Fibroblast of mammary gland (primary cell): ENCODE measurements around the gene PRRG2.

Experiments used
- DNase-seq: peaks from one replicate; pipeline ENCODE4 v3.0.0-alpha.2; 2010; ENCODE audit warnings: low read depth
- H3K4me3 ChIP-seq: 2 replicates; pipeline ENCODE4 v1.5.1; 2011; ENCODE audit warnings: low read depth, mild to moderate bottlenecking, low read length, moderate library complexity; ENCODE audit not compliant: control insufficient read depth
- TF ChIP-seq, protein P1 (sequence below): conservative IDR thresholded peaks from 2 replicates; pipeline ENCODE4 v1.5.1; 2011; ENCODE audit warnings: low read depth, low read length, inconsistent platforms; ENCODE audit not compliant: control insufficient read depth, insufficient read depth

PRRG2 gene

DNA sequence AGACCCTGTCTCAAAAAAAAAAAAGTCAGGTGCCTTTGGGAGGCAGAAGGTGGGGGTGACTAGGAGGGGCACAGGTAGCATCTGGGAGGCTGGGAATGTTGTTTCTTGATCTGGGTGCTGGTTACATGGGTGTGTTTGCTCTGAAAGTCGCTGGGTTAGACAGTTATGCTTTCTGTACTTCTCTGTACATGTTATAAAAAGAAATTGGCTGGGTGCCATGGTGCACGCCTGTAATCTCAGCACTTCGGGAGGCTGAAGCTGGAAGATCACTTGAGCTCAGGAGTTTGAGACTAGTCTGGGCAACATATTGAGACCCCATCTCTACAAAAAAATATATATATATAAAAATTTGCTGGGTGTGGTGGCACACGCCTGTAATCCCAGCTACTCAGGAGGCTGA is 15.9 kb upstream of the PRRG2 start:
- TF ChIP-seq, protein P1, sequence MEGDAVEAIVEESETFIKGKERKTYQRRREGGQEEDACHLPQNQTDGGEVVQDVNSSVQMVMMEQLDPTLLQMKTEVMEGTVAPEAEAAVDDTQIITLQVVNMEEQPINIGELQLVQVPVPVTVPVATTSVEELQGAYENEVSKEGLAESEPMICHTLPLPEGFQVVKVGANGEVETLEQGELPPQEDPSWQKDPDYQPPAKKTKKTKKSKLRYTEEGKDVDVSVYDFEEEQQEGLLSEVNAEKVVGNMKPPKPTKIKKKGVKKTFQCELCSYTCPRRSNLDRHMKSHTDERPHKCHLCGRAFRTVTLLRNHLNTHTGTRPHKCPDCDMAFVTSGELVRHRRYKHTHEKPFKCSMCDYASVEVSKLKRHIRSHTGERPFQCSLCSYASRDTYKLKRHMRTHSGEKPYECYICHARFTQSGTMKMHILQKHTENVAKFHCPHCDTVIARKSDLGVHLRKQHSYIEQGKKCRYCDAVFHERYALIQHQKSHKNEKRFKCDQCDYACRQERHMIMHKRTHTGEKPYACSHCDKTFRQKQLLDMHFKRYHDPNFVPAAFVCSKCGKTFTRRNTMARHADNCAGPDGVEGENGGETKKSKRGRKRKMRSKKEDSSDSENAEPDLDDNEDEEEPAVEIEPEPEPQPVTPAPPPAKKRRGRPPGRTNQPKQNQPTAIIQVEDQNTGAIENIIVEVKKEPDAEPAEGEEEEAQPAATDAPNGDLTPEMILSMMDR: no peak
- DNase-seq: no peak
- H3K4me3 ChIP-seq: no peak overlapping the region

DNA sequence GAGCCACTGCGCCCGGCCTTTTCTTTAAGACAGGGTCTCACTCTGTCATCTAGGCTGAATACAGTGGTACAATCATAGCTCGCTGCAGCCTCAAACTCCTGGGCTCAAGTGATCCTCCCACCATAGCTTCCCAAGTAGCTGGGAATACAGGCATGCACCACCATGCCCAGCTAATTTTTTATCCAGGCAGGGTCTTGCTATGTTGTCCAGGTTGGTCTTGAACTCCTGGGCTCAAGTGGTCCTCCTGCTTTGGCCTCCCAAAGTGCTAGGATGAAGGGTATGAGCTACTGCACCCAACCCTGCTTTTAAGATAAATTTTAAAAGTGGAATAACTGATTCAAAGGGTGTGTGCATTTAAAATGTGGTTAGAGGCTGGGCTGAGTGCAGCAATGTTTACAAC is 14.8 kb upstream of the PRRG2 start:
- no peak for DNase-seq
- TF ChIP-seq, protein P1: no peak
- no peak overlapping the region for H3K4me3 ChIP-seq

DNA sequence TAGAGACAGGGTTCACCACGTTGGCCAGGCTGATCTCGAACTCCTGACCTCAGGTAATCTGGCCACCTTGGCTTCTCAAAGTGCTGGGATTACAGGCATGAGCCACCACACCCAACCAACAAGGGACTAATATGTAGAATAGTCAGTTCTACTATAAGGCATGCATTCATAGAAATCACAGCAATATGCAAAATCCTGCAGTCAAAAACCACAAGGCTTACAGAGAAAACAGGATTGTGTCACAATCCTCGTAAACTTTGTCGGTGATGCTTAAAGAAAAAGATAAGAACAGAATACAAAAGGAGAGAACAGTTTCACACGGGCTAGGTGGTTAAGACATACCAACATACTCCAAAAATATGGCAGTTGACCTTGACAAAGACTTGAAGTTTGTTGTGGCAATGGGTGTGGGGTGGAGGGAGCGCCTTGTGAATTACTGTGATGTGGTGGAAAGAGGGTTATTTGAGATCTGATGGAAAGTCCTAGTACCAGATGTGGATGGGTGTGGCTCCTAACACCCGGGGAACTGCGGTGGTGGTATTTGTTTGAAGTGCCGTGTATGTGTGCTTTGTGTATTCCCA is 13.2 kb upstream of the PRRG2 start:
- DNase-seq: peak; percentile 58
- TF ChIP-seq, protein P1: no peak

DNA sequence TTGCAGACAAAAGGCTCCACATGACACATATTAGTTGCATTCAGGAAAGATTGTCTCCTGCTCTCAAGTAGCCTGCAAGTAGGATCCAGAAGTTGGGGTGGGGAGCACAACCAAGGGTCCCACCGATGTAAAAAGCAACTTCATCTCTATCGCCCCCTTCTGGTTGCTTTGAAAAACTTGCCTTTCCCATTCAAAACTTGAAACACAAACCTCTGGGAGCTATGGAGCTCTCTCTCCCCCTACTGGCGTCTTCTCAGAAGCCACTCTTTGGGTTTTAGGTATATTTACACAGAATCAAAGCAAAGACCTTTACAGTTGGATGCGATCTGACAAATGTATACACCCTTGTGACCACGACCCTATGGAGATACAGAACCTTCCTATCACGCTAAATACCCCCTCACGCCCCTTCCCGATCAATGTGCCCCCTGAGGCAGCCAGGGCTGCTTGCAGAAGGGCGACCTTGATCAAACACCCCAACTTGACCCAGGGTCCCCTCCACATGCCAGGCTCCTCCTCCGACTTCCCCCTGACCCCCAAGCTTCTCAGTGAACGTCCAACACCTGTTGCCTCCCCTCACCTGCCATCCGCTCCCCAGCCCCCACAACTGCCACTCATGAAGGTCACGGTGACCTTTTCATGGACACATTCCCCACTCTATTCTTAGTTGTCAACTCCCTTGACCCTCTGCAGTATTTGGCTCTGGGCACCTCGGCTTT is 10.8 kb upstream of the PRRG2 start:
- peak; percentile 91 for DNase-seq
- TF ChIP-seq, protein P1: peak; percentile 100
- H3K4me3 ChIP-seq: no peak overlapping the region

More for the DNA sequence above, 13.2 kb upstream of the PRRG2 start:
- no peak overlapping the region for H3K4me3 ChIP-seq

DNA sequence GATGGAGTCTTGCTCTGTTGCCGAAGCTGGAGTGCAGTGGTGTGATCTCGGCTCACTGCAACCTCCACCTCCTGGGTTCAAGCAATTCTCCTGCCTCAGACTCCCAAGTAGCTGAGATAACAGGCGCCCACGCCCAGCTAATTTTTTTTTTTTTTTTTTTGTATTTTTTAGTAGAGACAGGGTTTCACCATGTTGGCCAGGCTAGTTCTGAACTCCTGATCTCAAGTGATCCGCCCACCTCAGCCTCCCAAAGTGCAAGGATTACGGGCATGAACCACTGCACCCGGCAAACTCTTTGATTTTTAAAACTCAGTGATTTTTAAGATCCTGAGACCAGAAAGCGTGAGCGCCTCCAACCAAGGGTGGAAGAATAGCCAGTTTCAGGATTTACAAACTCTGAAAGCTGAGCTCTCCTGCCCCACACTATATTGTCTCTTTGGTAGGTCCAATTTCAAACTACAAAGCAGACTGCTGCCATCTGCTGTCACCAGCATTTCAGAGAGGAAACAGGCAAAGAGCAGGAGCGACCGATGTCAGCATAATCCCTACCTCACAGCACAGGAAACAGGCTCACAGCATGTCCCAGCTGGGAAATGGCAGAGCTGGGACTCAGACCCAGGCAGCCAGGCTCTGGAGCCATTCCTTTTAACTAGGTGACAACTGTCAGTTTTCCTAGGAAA is 10.0 kb upstream of the PRRG2 start:
- TF ChIP-seq, protein P1: no peak
- no peak overlapping the region for H3K4me3 ChIP-seq
- DNase-seq: no peak

DNA sequence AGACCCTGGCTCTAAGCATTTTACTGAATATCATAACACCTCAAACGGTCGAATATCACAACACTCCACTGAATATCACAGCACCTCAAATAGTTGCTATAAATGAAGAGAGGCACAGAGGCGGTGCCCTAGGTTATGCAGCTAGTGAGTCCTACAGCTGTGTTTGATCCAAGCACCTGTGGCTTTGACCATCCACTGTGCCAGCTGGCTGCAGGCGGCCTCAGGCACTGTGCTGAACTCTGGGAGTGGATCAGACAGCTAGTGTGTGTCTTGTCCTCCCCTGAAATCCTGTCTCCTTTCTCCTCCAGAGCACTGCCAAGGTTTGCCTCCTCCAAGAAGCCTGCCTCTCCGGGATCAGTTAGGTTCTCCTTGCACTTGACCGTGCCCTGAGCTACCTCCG is 8.1 kb upstream of the PRRG2 start:
- TF ChIP-seq, protein P1: no peak
- H3K4me3 ChIP-seq: no peak overlapping the region
- no peak for DNase-seq
